GM23248 (cell line): ENCODE data around the gene HIF1A. TPM values are rescaled to one million over a fixed set of nuclear protein-coding genes. Genes with fewer than 3 reads are reported as not detected.

Experiments used
- DNase-seq: peaks from one replicate; pipeline ENCODE4 v3.0.0-alpha.2; 2015
- H2AFZ ChIP-seq: fragments of 200-600 bp; sonication (generic); 2 replicates; pipeline ENCODE4 v1.6.1; 2016; ENCODE audit warnings: antibody characterized with exemption
- H3F3A ChIP-seq: fragments of 200-600 bp; sonication (generic); 2 replicates; pipeline ENCODE4 v1.6.1; 2016; ENCODE audit warnings: mild to moderate bottlenecking, antibody characterized with exemption, mixed run types; ENCODE audit not compliant: insufficient read depth
- H3K27ac ChIP-seq: fragments of 200-600 bp; sonication (generic); 2 replicates; pipeline ENCODE4 v1.5.1; 2016; ENCODE audit warnings: mild to moderate bottlenecking
- H3K27me3 ChIP-seq: fragments of 200-600 bp; sonication (generic); replicated peaks from 2 replicates; pipeline ENCODE4 v1.6.1; 2016; ENCODE audit warnings: mild to moderate bottlenecking; ENCODE audit not compliant: insufficient read depth
- H3K36me3 ChIP-seq: fragments of 200-600 bp; sonication (generic); 2 replicates; pipeline ENCODE4 v1.6.1; 2016; ENCODE audit warnings: low read depth, mild to moderate bottlenecking
- H3K4me1 ChIP-seq: fragments of 200-600 bp; sonication (generic); 2 replicates; pipeline ENCODE4 v1.6.1; 2016; ENCODE audit warnings: mild to moderate bottlenecking; ENCODE audit not compliant: insufficient read depth
- H3K4me2 ChIP-seq: fragments of 200-600 bp; sonication (generic); one replicate; pipeline ENCODE4 v1.6.1; 2016; ENCODE audit warnings: mild to moderate bottlenecking; ENCODE audit not compliant: unreplicated experiment
- H3K4me3 ChIP-seq: fragments of 200-600 bp; sonication (generic); 2 replicates; pipeline ENCODE4 v1.5.1; 2016; ENCODE audit warnings: mild to moderate bottlenecking
- H3K79me2 ChIP-seq: fragments of 200-600 bp; sonication (generic); 2 replicates; pipeline ENCODE4 v1.6.1; 2016; ENCODE audit warnings: mild to moderate bottlenecking; ENCODE audit not compliant: insufficient read depth
- H3K9ac ChIP-seq: fragments of 200-600 bp; sonication (generic); 2 replicates; pipeline ENCODE4 v1.6.1; 2016; ENCODE audit warnings: mild to moderate bottlenecking
- H3K9me2 ChIP-seq: fragments of 200-600 bp; sonication (generic); 2 replicates; pipeline ENCODE4 v1.6.1; 2016; ENCODE audit warnings: mixed run types, mild to moderate bottlenecking, moderate library complexity; ENCODE audit not compliant: insufficient read depth
- H3K9me3 ChIP-seq: fragments of 200-600 bp; sonication (generic); one replicate; pipeline ENCODE4 v1.6.1; 2017; ENCODE audit warnings: low read depth
- H4K20me1 ChIP-seq: fragments of 200-600 bp; sonication (generic); 2 replicates; pipeline ENCODE4 v1.6.0; 2016; ENCODE audit not compliant: insufficient read depth
- EZH2 ChIP-seq: fragments of 200-600 bp; sonication (generic); IDR thresholded peaks from 2 replicates; pipeline ENCODE4 v1.6.1; 2018; ENCODE audit warnings: antibody characterized with exemption, mild to moderate bottlenecking; ENCODE audit not compliant: insufficient read depth, poor library complexity, severe bottlenecking
- EZH2phosphoT487 ChIP-seq: fragments of 200-600 bp; sonication (generic); IDR thresholded peaks from 2 replicates; pipeline ENCODE4 v1.6.1; 2018; ENCODE audit warnings: antibody characterized with exemption, moderate library complexity, mild to moderate bottlenecking, low read depth; ENCODE audit not compliant: insufficient read depth
- WGBS, 2 experiments: methylation state at CpG; one replicate each; pipeline ENCODE4 v1.1.6; 2015 to 2017; ENCODE audit warnings: low lambda C conversion rate in 2 of 2, low coverage in 1 of 2; ENCODE audit errors: missing lambda C conversion rate in 2 of 2; 5-methylcytosine and 5-hydroxymethylcytosine counted together
- in situ Hi-C: fragments of 300-500 bp; cut with MboI; formaldehyde crosslinking; loops from 2 replicates; pipeline ENCODE4 v1.15.0; 2020
- polyA plus RNA-seq: library from polyadenylated mRNA; unstranded; fragments of >200 nt; fragmentation: Nextera tagmentation; extraction: Ambion mirVana; gene quantifications from 2 replicates; pipeline ENCODE4 v1.2.1, GENCODE V29; 2016
- total RNA-seq: library from RNA; depleted of rRNA; stranded (reverse); fragments of >200 nt; shearing (Covaris generic); gene quantifications from 2 replicates; pipeline ENCODE4 v1.2.3, GENCODE V29; 2014

Gene HIF1A
- total and polyA plus RNA-seq, 2 experiments from 2014 or later, result 907 to 1,114 TPM

- no peaks in the 10 kb centered on the region for H3K9me2 ChIP-seq
- H3K4me2 ChIP-seq, result peak overlapping the region; percentile 66
- H3K27me3 ChIP-seq, result no peaks in the 10 kb centered on the region
- H3K27ac ChIP-seq, result peak overlapping the region; percentile 75
- H3K36me3 ChIP-seq, result peaks cover 89% of the 10 kb centered on the region
- peaks cover 88% of the 10 kb centered on the region for H3K79me2 ChIP-seq
- peak overlapping the region; percentile 66 for H3K4me3 ChIP-seq
- DNase-seq, result no peak
- peak overlapping the region; percentile 65 for H3K9ac ChIP-seq
- H3K9me3 ChIP-seq, result no peaks in the 10 kb centered on the region
- in situ Hi-C loops, result no loop called here
- no peak overlapping the region for H2AFZ ChIP-seq
- H4K20me1 ChIP-seq, result peaks cover 5% of the 10 kb centered on the region; the same call in 1 of the 2 replicates
- peaks cover 97% of the 10 kb centered on the region for H3F3A ChIP-seq
- TF ChIP-seq EZH2 (no peak), EZH2phosphoT487 (no peak)
- peaks cover 52% of the 10 kb centered on the region for H3K4me1 ChIP-seq
These were observed 51.6 kb downstream of the HIF1A start for GRCh38 chr14:61746881-61747280.

GRCh38 chr14:61747342-61747741 is 52.0 kb downstream of the HIF1A start:
- Histone ChIP-seq H3K4me2 (peak overlapping the region; percentile 66), H3K4me1 (peaks cover 56% of the 10 kb centered on the region)

GRCh38 chr14:61749264-61749663 is 54.0 kb downstream of the HIF1A start:
- Histone ChIP-seq H3F3A (peaks cover 97% of the 10 kb centered on the region), H3K36me3 (peaks cover 77% of the 10 kb centered on the region), H3K4me2 (peak overlapping the region; percentile 66), H3K79me2 (peaks cover 64% of the 10 kb centered on the region), H3K27ac (peak overlapping the region; percentile 75), H3K4me3 (peak overlapping the region; percentile 66), H3K4me1 (peaks cover 76% of the 10 kb centered on the region), H3K27me3 (no peaks in the 10 kb centered on the region), H3K9me3 (no peaks in the 10 kb centered on the region), H3K9me2 (no peaks in the 10 kb centered on the region), H4K20me1 (no peaks in the 10 kb centered on the region; the same call in 1 of the 2 replicates), H2AFZ (no peak overlapping the region), H3K9ac (peak overlapping the region; percentile 65)
- in situ Hi-C loops, result no loop called here
- peak; percentile 70 for DNase-seq
- WGBS, 2 experiments, result 34 to 38% methylated on average over 3 of the region's 3 CpGs
- no peak for TF ChIP-seq EZH2phosphoT487
- no peak for TF ChIP-seq EZH2

More at GRCh38 chr14:61747342-61747741, 52.0 kb downstream of the HIF1A start:
- WGBS, 2 experiments, result 76 to 78% methylated on average over 3 of the region's 3 CpGs
- peaks cover 5% of the 10 kb centered on the region; the same call in 1 of the 2 replicates for H4K20me1 ChIP-seq
- peak; percentile 54 for DNase-seq
- no peaks in the 10 kb centered on the region for H3K9me2 ChIP-seq
- H3K9ac ChIP-seq, result peak overlapping the region; percentile 65
- TF ChIP-seq EZH2phosphoT487, result no peak
- TF ChIP-seq EZH2, result no peak
- H2AFZ ChIP-seq, result no peak overlapping the region
- H3K27ac ChIP-seq, result peak overlapping the region; percentile 75
- H3K36me3 ChIP-seq, result peaks cover 88% of the 10 kb centered on the region
- H3K4me3 ChIP-seq, result peak overlapping the region; percentile 66
- peaks cover 97% of the 10 kb centered on the region for H3F3A ChIP-seq
- H3K79me2 ChIP-seq, result peaks cover 84% of the 10 kb centered on the region
- H3K27me3 ChIP-seq, result no peaks in the 10 kb centered on the region
- no peaks in the 10 kb centered on the region for H3K9me3 ChIP-seq
- in situ Hi-C loops, result no loop called here

- H3K4me3 ChIP-seq, result peak overlapping the region; percentile 66
These were observed 54.6 kb downstream of the HIF1A start for GRCh38 chr14:61749867-61750266.

More at GRCh38 chr14:61749867-61750266, 54.6 kb downstream of the HIF1A start:
- Histone ChIP-seq H3K27ac (peak overlapping the region; percentile 75), H3F3A (peaks cover 97% of the 10 kb centered on the region), H3K4me1 (peaks cover 82% of the 10 kb centered on the region), H3K79me2 (peaks cover 58% of the 10 kb centered on the region), H4K20me1 (no peaks in the 10 kb centered on the region; the same call in 1 of the 2 replicates), H3K4me2 (peak overlapping the region; percentile 66), H3K36me3 (peaks cover 71% of the 10 kb centered on the region), H3K27me3 (no peaks in the 10 kb centered on the region), H3K9me2 (no peaks in the 10 kb centered on the region), H3K9ac (peak overlapping the region; percentile 65), H3K9me3 (no peaks in the 10 kb centered on the region), H2AFZ (no peak overlapping the region)
- in situ Hi-C loops, result loop anchor here (25.0 kb wide), 1 partner anchor 288 kb away; no protein-coding TSS in a partner anchor
- peak; percentile 49 for DNase-seq
- TF ChIP-seq EZH2phosphoT487 (no peak), EZH2 (no peak)
- 56 to 57% methylated on average over 3 of the region's 3 CpGs for WGBS, 2 experiments
